Liver (tissue), 9 donors: ENCODE measurements around the gene CDH4. TPM values are rescaled to one million over a fixed set of nuclear protein-coding genes. Genes with fewer than 3 reads are reported as not detected.

Experiments used
- DNase-seq: peaks from one replicate; pipeline ENCODE4 v3.0.0-alpha.2; 2017; ENCODE audit warnings: low spot score
- H3K27ac ChIP-seq, 2 donors: one replicate each; pipeline ENCODE4 v1.7.0; 2013; ENCODE audit warnings: inconsistent platforms in 2 of 2, low read length in 2 of 2, control low read depth in 1 of 2, low read depth in 1 of 2, mild to moderate bottlenecking in 1 of 2
- H3K27me3 ChIP-seq, 4 donors: one replicate each; pipeline versions ENCODE4 v1.6.1 to v1.7.0; 2013; ENCODE audit warnings: low read length in 3 of 4, inconsistent platforms in 1 of 4, mild to moderate bottlenecking in 1 of 4, moderate library complexity in 1 of 4; ENCODE audit not compliant: control insufficient read depth in 4 of 4, insufficient read depth in 4 of 4
- H3K36me3 ChIP-seq, 4 donors: one replicate each; pipeline versions ENCODE4 v1.6.1 to v1.7.0; 2013; ENCODE audit warnings: low read length in 3 of 4, mild to moderate bottlenecking in 3 of 4, low read depth in 1 of 4, moderate library complexity in 1 of 4; ENCODE audit not compliant: control insufficient read depth in 4 of 4, insufficient read depth in 3 of 4
- H3K4me1 ChIP-seq, 4 donors: one replicate each; pipeline versions ENCODE4 v1.6.1 to v1.7.0; 2013; ENCODE audit warnings: low read length in 3 of 4, mild to moderate bottlenecking in 3 of 4, moderate library complexity in 1 of 4; ENCODE audit not compliant: control insufficient read depth in 4 of 4, insufficient read depth in 4 of 4
- H3K4me3 ChIP-seq, 3 donors: one replicate each; pipeline versions ENCODE4 v1.6.1 to v1.7.0; 2013; ENCODE audit warnings: low read length in 3 of 3, control low read depth in 1 of 3, low read depth in 1 of 3, mild to moderate bottlenecking in 1 of 3
- H3K9ac ChIP-seq, 2 donors: one replicate each; pipeline ENCODE4 v1.7.0; 2013; ENCODE audit warnings: low read length in 2 of 2, mild to moderate bottlenecking in 2 of 2, moderate library complexity in 2 of 2, control low read depth in 1 of 2, low read depth in 1 of 2
- H3K9me3 ChIP-seq, 4 donors: one replicate each; pipeline versions ENCODE4 v1.6.1 to v1.7.0; 2013; ENCODE audit warnings: low read length in 3 of 4; ENCODE audit not compliant: control insufficient read depth in 4 of 4
- NR2F2 ChIP-seq: IDR thresholded peaks from 2 replicates; pipeline ENCODE4 v1.6.1; 2016; ENCODE audit warnings: antibody characterized with exemption
- RAD21 ChIP-seq, 2 donors: IDR thresholded peaks; 2 replicates each; pipeline ENCODE4 v1.6.1; 2016; ENCODE audit warnings: antibody characterized with exemption in 2 of 2, mild to moderate bottlenecking in 2 of 2
- WGBS: extraction: QIAGEN DNeasy Blood & Tissue Kit; methylation state at CpG from one replicate; pipeline ENCODE4 v1.1.7; 2013; 5-methylcytosine and 5-hydroxymethylcytosine counted together
- polyA plus RNA-seq, 2 donors: library from polyadenylated mRNA; stranded (reverse) in 1 of 2; unstranded in 1 of 2; fragments of 200-250 nt in 1 of 2; fragments of >200 nt in 1 of 2; fragmentation: Nextera tagmentation in 1 of 2; extraction: Ambion mirVana in 1 of 2; gene quantifications; one replicate each; pipeline versions ENCODE4 v1.2.1 to v1.2.3, GENCODE V29; 2013 to 2015
- total RNA-seq, 2 donors: library from RNA; depleted of rRNA; stranded (reverse); fragments of >200 nt; gene quantifications; one replicate each; pipeline ENCODE4 v1.2.3, GENCODE V29; 2014
- TF ChIP-seq, protein P1 (sequence below): IDR thresholded peaks from 2 replicates; pipeline ENCODE4 v1.6.1; 2016; ENCODE audit warnings: antibody characterized with exemption
- TF ChIP-seq, protein P2 (sequence below): fragments of 150-350 bp; IDR thresholded peaks from 2 replicates; pipeline ENCODE4 v1.5.1; 2017; ENCODE audit warnings: improper control_type of control experiment, low read depth, low read length; ENCODE audit not compliant: missing input control
- TF ChIP-seq, protein P3 (sequence below): IDR thresholded peaks from 2 replicates; pipeline ENCODE4 v1.6.1; 2016; ENCODE audit warnings: antibody characterized with exemption
- donor health status: healthy.
- donor health status: healthy.
- donor health status: healthy.
- donor health status: healthy.
- donor health status: healthy.

CDH4 gene
- total and polyA plus RNA-seq, 4 donors: 0.03 to 0.25 (median 0.19) TPM; not detected in 1

DNA sequence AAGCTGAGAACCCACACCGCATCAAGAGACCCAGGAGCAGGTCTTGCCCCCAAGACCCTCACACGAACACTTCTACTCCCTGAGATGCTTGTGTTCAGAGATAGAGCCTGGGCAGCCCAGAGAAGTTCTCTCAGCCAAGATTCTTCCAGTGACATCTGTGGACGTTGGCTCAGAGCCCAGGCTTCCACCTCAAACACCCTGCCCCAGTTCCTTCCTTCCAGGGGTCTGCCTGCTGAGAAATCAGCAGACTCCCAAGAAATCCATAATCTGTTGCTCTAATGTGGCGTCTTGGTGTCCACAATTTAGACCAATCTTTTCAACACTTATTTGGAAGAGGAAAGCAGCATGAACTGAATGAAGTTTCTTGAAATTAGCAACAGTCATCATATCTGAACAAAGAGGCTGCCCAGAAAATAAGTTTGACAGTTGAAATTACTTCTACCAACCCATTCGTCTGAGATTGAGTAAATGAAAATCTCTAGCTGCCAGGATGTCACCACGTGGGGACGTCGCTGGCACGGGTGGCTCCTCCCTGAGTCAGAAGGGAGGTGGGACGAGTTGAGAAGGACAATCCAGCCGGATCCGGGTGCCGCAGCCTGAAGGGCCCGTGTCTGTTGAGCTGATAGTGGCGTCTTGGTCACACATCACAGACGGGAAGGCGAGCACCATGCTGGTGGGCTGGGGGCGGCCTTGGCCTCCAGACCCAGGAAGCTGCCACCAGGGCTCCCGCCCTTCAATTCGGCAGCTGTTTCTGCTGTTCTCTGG, 412.7 kb downstream of the CDH4 start (continued):
- TF ChIP-seq, protein P1, sequence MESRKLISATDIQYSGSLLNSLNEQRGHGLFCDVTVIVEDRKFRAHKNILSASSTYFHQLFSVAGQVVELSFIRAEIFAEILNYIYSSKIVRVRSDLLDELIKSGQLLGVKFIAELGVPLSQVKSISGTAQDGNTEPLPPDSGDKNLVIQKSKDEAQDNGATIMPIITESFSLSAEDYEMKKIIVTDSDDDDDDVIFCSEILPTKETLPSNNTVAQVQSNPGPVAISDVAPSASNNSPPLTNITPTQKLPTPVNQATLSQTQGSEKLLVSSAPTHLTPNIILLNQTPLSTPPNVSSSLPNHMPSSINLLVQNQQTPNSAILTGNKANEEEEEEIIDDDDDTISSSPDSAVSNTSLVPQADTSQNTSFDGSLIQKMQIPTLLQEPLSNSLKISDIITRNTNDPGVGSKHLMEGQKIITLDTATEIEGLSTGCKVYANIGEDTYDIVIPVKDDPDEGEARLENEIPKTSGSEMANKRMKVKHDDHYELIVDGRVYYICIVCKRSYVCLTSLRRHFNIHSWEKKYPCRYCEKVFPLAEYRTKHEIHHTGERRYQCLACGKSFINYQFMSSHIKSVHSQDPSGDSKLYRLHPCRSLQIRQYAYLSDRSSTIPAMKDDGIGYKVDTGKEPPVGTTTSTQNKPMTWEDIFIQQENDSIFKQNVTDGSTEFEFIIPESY: no peak

DNA sequence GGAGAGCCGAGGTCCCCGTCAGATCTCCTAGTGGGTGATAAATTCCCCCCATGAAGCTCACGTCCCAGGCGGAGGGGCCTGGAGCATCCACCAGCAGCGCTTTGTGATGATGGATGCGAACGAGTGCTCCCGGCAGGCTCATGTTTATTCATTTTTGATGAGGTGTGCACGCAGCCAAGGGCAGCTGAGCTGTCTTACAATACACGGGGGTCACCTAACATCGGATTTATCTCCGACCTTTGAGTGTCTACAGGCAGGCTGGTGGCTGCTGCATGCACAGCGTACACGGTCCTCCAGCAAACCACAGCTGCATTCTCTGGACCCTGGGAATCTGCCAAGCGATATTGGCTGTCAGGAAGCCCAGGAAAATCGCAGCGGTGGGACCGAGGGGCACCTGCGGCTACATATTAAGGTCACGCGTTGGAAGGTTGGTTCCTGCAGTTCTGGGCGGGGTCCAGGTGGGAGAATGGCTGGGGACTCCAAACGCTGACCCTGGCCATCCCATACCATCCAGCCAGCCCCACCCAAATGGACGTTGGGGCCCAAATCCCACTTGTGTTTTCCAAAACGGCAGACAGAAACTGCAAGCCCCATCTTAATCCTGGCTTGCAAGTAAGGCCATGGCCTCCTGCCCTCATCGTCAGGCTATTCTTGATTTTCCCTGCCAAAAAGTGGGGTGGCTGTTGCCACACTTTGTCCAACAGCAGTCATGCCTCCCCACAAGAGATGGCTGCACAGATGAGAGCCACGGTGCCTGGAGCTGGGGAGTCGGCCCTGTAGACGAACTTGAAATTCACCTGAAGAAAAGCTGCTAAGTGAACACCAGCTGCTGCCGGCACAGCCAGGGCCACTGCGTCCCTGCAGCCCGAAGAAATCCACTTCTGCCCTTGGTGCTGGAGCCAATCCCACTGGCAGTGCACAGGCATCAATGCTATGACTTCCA, 413.7 kb downstream of the CDH4 start:
- no peak overlapping the region for H3K27ac ChIP-seq
- no peak overlapping the region for H3K4me3 ChIP-seq
- no peaks in the 10 kb centered on the region for H3K4me1 ChIP-seq
- H3K36me3 ChIP-seq: no peaks in the 10 kb centered on the region
- 79% methylated on average over 32 of the region's 32 CpGs for WGBS
- no peaks in the 10 kb centered on the region for H3K9me3 ChIP-seq
- peaks cover 0 to 2% (median 0%) of the 10 kb centered on the region in 4 donors for H3K27me3 ChIP-seq
- no peak overlapping the region for H3K9ac ChIP-seq
- DNase-seq: no peak
- TF ChIP-seq, protein P2, sequence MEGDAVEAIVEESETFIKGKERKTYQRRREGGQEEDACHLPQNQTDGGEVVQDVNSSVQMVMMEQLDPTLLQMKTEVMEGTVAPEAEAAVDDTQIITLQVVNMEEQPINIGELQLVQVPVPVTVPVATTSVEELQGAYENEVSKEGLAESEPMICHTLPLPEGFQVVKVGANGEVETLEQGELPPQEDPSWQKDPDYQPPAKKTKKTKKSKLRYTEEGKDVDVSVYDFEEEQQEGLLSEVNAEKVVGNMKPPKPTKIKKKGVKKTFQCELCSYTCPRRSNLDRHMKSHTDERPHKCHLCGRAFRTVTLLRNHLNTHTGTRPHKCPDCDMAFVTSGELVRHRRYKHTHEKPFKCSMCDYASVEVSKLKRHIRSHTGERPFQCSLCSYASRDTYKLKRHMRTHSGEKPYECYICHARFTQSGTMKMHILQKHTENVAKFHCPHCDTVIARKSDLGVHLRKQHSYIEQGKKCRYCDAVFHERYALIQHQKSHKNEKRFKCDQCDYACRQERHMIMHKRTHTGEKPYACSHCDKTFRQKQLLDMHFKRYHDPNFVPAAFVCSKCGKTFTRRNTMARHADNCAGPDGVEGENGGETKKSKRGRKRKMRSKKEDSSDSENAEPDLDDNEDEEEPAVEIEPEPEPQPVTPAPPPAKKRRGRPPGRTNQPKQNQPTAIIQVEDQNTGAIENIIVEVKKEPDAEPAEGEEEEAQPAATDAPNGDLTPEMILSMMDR: no peak
- TF ChIP-seq, protein P3, sequence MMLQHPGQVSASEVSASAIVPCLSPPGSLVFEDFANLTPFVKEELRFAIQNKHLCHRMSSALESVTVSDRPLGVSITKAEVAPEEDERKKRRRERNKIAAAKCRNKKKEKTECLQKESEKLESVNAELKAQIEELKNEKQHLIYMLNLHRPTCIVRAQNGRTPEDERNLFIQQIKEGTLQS: no peak

DNA sequence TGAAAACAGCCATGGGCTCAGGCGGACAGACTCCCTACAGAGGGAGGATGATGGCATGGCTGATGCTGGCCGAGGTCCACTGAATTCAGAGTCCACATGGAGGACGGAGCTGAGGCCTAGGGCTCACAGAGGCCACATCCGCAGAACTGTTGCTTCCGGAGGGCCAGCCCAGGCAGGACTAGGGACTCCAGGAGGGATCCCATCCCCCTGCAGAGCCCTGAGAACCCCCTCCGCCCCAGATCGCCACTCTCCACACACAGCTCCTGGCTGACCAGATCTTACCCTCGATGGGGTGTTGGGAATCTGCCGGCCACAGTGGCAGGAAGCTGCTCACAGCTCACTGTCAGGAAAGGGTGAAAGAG, 414.4 kb downstream of the CDH4 start:
- Histone ChIP-seq H3K36me3 (no peaks in the 10 kb centered on the region), H3K9me3 (no peaks in the 10 kb centered on the region), H3K4me1 (no peaks in the 10 kb centered on the region), H3K4me3 (no peak overlapping the region), H3K9ac (no peak overlapping the region), H3K27me3 (peaks cover 0 to 2% (median 0%) of the 10 kb centered on the region in 4 donors), H3K27ac (no peak overlapping the region)
- DNase-seq: no peak
- WGBS: 78% methylated on average over 9 of the region's 9 CpGs
- TF ChIP-seq, protein P1: no peak
- no peak for TF ChIP-seq NR2F2
- no peak for TF ChIP-seq RAD21 (IDR thresholded peaks at IDR 0.05)
